Colonic mucosa (tissue), 4 donors: ENCODE results near the gene TEAD3. TPM values are rescaled to one million over a fixed set of nuclear protein-coding genes. Genes with fewer than 3 reads are reported as not detected.

Experiments
- DNase-seq: peaks from one replicate; pipeline ENCODE4 v3.0.0-alpha.2; 2020
- H3K27ac ChIP-seq: fragments of 200-600 bp; one replicate; pipeline ENCODE4 v1.8.0; 2021
- H3K27me3 ChIP-seq: fragments of 200-600 bp; one replicate; pipeline ENCODE4 v1.8.0; 2021
- H3K36me3 ChIP-seq: fragments of 200-600 bp; one replicate; pipeline ENCODE4 v1.8.0; 2021
- H3K4me1 ChIP-seq: fragments of 200-600 bp; one replicate; pipeline ENCODE4 v1.8.0; 2021; ENCODE audit warnings: mild to moderate bottlenecking
- H3K4me3 ChIP-seq: fragments of 200-600 bp; one replicate; pipeline ENCODE4 v1.8.0; 2021
- H3K9ac ChIP-seq, 2 donors: one replicate each; pipeline ENCODE4 v1.7.0; 2013; ENCODE audit warnings: control low read depth in 2 of 2, low read depth in 2 of 2, low read length in 2 of 2
- H3K9me3 ChIP-seq: fragments of 200-600 bp; one replicate; pipeline ENCODE4 v1.8.0; 2021
- CTCF ChIP-seq: fragments of 200-600 bp; IDR thresholded peaks from one replicate; pipeline ENCODE4 v1.8.0; 2022; ENCODE audit warnings: antibody characterized with exemption, mild to moderate bottlenecking
- intact Hi-C: fragments of 100-400 bp; cut with DNase I; formaldehyde crosslinking; loops from one replicate; pipeline ENCODE4 v1.14.1; 2022
- total RNA-seq, 2 donors: library from RNA; stranded (reverse); fragmentation: NEBNext Ultra II Directional in 1 of 2; extraction: Animal tissue kit (Norgen Biotek cat#: 25700) in 1 of 2; gene quantifications; one replicate each; pipeline ENCODE4 v1.2.1, GENCODE V29; 2021
- donor health status: healthy.
- donor health status: DM: no; HTN: no; CAD: no.
- donor health status: DM: no; HTN: no; CAD: no.

Gene TEAD3
- total RNA-seq, 2 donors from 2014 or later: 24.5 to 38.4 TPM

- Histone ChIP-seq H3K9me3 (no peaks in the 10 kb centered on the region), H3K4me1 (peaks cover 25% of the 10 kb centered on the region), H3K27me3 (no peaks in the 10 kb centered on the region), H3K4me3 (no peak overlapping the region), H3K27ac (no peak overlapping the region), H3K9ac (no peak overlapping the region), H3K36me3 (no peaks in the 10 kb centered on the region)
- no peak for DNase-seq
- intact Hi-C loops: no loop called here
- no peak for TF ChIP-seq CTCF
These were observed 13.8 kb downstream of the TEAD3 start for GRCh38 chr6:35483062-35483461.

- no peaks in the 10 kb centered on the region for H3K9me3 ChIP-seq
- no peaks in the 10 kb centered on the region for H3K36me3 ChIP-seq
- TF ChIP-seq CTCF: no peak
These were observed 15.7 kb downstream of the TEAD3 start for GRCh38 chr6:35481226-35481625.

GRCh38 chr6:35480176-35480575 lies 16.7 kb downstream of the TEAD3 start:
- H3K9ac ChIP-seq: no peak overlapping the region
- H3K27me3 ChIP-seq: no peaks in the 10 kb centered on the region
- TF ChIP-seq CTCF: no peak
- no peaks in the 10 kb centered on the region for H3K4me1 ChIP-seq
- H3K9me3 ChIP-seq: no peaks in the 10 kb centered on the region
- no peaks in the 10 kb centered on the region for H3K36me3 ChIP-seq
- H3K27ac ChIP-seq: no peak overlapping the region
- intact Hi-C loops: no loop called here
- no peak for DNase-seq
- no peak overlapping the region for H3K4me3 ChIP-seq

More at GRCh38 chr6:35481226-35481625, 15.7 kb downstream of the TEAD3 start:
- Histone ChIP-seq H3K27me3 (no peaks in the 10 kb centered on the region), H3K9ac (no peak overlapping the region), H3K4me3 (no peak overlapping the region), H3K4me1 (peaks cover 8% of the 10 kb centered on the region), H3K27ac (no peak overlapping the region)
- DNase-seq: no peak
- intact Hi-C loops: no loop called here

- DNase-seq: no peak
- intact Hi-C loops: no loop called here
- no peak overlapping the region for H3K27ac ChIP-seq
- H3K36me3 ChIP-seq: no peaks in the 10 kb centered on the region
- no peaks in the 10 kb centered on the region for H3K9me3 ChIP-seq
- no peaks in the 10 kb centered on the region for H3K27me3 ChIP-seq
- no peaks in the 10 kb centered on the region for H3K4me1 ChIP-seq
- H3K9ac ChIP-seq: no peak overlapping the region
- no peak for TF ChIP-seq CTCF
- no peak overlapping the region for H3K4me3 ChIP-seq
These were observed 18.6 kb downstream of the TEAD3 start for GRCh38 chr6:35478259-35478658.

GRCh38 chr6:35477551-35478179 lies 19.2 kb downstream of the TEAD3 start:
- intact Hi-C loops: no loop called here
- H3K36me3 ChIP-seq: no peaks in the 10 kb centered on the region
- no peaks in the 10 kb centered on the region for H3K9me3 ChIP-seq

More at GRCh38 chr6:35477551-35478179, 19.2 kb downstream of the TEAD3 start:
- no peak for DNase-seq
- H3K4me3 ChIP-seq: no peak overlapping the region
- no peak overlapping the region for H3K27ac ChIP-seq
- no peak for TF ChIP-seq CTCF
- H3K9ac ChIP-seq: no peak overlapping the region
- no peaks in the 10 kb centered on the region for H3K4me1 ChIP-seq
- no peaks in the 10 kb centered on the region for H3K27me3 ChIP-seq
